GM18517 (cell line): ENCODE data around the gene GNA12.

Source experiments
- ATAC-seq: cut with Tn5 transposase; IDR thresholded peaks from one replicate; pipeline ENCODE4 v1.9.1; 2021; ENCODE audit warnings: mild to moderate bottlenecking, moderate library complexity; ENCODE audit not compliant: unreplicated experiment

Gene GNA12, protein sequence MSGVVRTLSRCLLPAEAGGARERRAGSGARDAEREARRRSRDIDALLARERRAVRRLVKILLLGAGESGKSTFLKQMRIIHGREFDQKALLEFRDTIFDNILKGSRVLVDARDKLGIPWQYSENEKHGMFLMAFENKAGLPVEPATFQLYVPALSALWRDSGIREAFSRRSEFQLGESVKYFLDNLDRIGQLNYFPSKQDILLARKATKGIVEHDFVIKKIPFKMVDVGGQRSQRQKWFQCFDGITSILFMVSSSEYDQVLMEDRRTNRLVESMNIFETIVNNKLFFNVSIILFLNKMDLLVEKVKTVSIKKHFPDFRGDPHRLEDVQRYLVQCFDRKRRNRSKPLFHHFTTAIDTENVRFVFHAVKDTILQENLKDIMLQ

GRCh38 chr7:2844153-2845033, at the start of gene GNA12:
TSS of gene GNA12 (minus strand) at chr7:2844308. CDS start at chr7:2844161, 147 bp downstream.
- peak; percentile 97 for ATAC-seq

GRCh38 chr7:2893411-2893861, 49.3 kb upstream of the GNA12 start:
- ATAC-seq = no peak

DNA sequence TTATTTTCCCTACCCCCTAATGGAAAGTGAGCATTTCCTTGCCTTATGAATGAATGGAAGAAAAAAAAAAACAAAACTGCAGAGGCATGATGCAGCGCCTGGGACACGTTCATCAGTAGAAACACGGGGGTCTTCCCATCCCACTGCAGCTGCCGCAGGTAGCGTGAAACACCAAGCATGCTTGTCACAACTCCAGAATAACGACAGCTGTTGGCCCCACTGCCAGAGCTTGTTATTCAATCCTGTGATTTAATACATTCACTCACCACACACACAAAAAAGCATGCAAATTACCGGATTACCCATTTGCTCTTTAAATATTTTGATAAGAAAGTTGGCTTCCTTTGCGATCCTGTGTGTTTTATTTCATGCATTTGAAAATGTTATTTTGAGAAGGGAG, 48.4 kb upstream of the GNA12 start:
- ATAC-seq = no peak

DNA sequence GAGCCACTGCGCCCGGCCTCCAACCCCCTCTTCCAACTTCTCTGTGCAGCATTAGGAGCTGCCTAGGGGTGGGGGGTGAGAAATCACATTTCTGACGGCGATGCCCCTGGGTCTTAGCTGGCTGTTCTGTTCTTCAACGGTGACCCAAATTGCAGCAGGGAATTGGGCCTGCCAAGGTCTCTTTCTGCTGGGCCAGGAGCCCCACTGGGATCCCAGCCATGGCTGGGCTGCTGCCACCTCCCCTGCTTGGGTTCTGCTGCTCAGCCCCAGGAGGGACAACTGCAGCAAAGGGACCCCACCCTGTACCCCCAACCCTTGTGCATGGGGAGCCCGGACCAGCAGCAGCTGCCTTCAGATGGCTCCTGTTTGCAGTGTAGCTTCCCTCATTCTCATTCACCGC, 43.7 kb upstream of the GNA12 start:
- no peak for ATAC-seq

DNA sequence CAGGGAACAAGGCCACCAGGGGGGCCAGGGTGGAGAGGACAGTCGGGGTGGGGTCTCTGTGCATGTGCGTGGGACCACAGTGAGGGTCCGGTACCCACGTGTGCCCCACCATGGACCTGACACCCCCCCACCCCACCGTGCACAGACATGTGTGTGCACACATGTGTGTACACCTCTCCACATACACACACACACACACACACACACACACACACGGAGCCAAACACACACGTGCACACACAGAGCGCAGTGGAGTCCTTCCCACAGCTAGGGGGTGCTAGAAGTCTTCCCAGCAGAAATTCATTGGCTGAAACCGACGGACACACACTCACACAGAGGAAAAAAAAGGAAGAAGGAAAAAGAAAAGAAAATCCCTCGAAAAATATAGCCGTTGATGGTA, 42.8 kb upstream of the GNA12 start:
- no peak for ATAC-seq

- no peak for ATAC-seq
These were observed 42.3 kb upstream of the GNA12 start for GRCh38 chr7:2886391-2886790.

DNA sequence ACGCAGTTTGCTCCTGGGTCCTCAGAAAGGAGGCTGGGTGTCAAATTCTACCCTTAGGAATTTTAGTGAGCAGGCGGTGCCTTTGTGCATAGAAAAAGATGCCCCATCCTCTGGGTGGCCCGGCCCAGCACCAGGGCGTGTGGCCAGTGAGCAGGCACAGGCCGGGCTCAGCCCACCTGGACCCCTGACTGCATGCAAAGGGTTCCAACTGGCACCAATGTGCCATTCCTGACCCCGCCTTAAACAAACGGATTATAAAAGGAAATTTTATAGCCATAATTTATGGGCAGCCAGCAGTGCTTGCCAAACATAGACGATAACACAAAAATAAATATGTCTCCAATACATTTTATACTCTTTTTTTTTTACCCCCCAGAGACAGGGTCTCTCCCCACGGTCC, 40.1 kb upstream of the GNA12 start:
- no peak for ATAC-seq

- no peak for ATAC-seq
These were observed 39.0 kb upstream of the GNA12 start for GRCh38 chr7:2883101-2883500.

DNA sequence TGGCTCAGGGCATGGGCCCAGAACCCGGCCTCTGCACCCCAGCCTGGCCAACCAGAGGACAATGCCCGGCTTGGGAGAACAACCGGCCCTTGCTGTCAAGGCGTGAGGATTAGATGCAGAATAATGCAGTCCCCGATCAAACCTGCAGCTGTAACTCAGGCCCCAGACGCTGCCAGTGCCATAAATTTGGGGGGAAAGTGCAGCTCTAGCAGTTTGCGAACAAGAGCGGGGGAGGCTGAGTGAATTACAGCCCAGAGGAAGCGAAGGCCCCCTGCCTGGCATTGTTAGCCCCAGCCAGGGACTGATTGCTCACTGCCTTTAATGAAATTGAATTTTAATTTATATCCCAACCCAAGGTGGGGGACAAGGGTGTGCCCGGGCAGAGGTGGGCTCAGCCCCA, 38.0 kb upstream of the GNA12 start:
- no peak for ATAC-seq

DNA sequence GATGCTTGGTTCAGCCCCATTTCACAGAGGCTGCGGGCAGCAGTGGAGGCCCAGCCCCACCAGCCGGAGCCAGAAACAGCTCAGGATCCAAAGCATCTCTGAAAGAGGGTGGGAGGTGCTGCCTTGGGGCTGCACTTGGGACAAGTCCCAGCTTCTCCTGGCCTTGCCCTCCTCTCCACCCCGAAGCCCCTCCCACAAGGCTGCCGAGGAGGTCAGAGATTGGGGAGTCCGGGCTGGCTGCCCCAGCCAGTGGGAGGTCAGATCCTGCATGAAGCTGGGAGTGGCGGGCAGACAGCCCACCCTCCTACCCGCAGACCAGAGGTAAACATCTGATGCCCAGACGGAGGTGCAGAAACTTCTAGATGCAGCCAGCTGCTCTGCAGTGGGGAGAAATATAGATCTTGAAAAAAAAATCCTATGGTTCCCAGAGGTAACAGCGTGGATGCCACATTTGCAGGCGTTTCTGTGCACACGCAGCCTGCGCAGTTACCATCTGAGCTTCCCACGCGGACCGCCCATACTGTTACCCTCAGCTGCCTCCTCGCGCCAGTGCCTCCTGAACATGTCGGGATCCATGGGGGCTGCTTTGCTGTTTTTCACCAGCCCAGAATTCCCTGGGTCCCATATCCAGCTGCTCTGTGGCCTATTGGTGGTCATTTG, 36.9 kb upstream of the GNA12 start:
- no peak for ATAC-seq

DNA sequence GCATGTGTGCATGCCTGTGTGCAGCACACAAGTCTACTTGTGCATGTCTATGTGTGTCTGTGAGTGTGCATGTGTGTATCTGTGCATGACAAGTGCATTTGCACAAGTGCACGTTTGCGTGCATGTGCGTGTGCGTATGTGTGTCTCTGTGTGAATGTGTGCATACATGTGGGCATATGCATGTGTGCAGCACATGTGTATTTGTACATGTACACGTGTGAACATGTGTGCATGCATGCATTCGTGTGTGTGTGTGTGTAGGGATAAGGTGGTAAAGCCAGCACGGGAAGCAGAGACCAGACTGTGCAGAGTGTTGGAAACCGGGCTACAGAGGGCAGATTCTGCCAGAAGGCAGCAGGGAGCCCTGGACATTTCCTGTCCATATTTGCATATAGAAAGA, 35.9 kb upstream of the GNA12 start:
- no peak for ATAC-seq

DNA sequence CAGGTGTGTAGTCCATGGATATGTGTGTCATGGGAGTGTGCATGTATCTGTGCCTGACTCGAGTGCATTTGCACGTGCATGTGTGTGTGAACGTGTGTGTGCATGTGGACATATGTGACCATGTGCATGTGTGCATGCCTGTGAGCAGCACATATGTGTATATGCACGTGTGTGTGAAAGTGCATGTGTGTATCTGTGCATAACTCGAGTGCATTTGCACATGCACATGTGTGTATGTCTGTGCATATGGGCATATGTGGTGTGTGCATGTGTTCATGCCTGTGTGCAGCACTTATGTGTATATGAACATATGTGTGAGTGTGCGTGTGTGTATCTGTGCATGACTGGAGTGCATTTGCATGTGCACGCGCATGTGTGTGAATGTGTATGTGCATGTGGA, 35.2 kb upstream of the GNA12 start:
- no peak for ATAC-seq

GRCh38 chr7:2878306-2878705, 34.2 kb upstream of the GNA12 start:
- no peak for ATAC-seq

GRCh38 chr7:2876031-2876731, 32.1 kb upstream of the GNA12 start:
- ATAC-seq = no peak

DNA sequence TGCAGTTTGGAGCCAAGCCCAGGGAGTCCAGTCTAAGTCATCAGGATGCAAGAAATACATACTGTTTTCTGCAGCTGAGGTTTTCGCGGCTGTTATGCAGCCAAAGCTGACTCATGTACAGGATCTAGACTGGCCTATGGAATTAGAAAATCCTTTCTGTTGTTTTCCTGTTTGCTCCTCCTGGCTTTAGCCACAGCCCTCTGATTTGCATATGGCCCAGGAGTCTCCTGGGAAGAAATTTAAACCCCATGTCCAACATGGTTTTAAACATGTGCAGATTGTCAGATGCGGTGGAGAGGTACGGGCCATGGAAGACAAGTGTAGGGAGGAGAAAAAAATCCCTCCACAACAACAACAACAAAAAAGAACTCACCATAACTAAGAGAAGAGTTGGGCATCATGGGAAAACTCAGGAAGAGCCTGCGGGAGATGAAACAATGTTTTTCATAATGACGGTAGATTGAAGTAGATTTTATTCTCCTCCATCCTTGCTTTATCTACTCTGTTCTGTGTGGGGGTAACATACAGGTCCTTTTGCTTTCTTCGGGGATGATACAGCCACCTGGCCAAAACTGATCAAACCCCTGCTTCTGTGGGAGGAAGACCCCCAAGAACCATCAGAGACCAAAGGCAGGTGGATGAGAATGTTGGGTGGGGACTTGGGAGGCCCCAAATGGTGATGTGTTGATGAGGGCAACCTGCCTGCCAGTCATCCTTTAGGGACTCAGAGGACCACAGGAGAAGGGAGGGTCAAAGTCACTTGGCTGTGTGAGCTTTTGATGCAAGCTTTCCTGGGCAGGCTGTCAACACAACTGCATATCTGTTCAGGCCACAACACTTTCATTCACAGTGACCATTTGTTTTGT, 29.8 kb upstream of the GNA12 start:
- no peak for ATAC-seq

DNA sequence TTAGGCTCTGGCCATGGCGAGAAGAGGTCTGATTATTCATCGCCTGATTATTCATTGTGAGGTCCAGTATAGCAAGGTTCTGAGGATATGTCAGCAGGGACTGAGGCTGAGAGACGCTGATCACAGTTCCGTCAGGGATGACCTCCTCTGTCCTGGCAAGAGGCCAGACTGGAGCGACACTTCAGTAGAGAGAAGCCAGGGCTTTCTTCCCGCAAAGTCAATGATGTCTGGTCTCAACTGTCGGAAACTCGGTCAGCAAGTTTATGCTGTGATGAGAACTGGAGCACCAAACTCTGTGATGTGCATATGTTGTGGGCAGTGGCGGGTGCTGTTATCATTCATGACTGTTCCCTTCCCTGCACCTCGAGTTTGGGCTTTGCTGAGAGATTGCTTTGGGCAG, 29.0 kb upstream of the GNA12 start:
- ATAC-seq = no peak

DNA sequence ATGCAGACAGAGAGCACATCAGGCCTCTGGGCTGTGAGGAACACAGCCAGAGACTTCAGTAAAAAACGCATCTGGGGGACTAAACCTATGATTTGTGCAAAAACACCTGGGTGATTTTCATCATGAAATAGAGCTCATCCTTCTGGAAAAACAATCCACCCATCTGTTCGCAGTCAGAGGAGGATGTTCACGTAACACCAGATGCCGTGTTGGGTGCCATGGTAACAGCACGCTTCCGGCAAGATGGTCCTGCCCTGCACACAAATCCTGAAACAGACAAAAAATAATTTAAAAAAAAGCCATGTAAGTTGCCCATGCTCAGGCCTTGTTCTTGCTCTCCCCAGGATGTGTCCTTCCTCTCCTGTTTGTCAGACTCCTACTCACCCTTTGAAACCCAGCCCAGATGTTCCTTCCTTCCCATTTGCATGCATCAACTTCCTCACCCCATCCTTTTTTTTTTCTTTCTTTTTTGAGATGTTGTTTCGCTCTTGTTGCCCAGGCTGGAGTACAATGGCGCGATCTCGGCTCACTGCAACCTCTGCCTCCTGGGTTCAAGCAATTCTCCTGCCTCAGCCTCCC, 28.3 kb upstream of the GNA12 start:
- no peak for ATAC-seq

- ATAC-seq = no peak
These were observed 26.4 kb upstream of the GNA12 start for GRCh38 chr7:2870471-2870931.

DNA sequence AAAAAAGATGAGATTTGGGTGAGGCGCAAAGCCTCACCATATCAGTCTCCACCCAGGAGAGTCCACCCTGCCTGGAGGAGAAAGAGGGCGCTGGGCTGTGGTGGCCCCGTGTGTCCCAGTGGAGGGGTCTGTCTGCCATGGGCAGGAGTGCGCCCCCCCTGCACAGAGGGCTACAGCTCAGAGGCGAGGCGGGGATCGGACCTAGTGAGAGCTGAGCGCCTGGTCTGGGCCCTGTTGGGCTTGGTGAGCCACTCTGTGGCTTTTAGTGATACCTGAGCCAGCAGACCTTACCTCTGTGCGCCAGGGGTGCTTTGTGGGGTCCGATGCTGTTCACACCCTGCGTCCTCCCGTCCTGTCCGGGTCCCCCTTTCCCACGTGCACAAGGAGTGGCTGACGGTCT, 25.9 kb upstream of the GNA12 start:
- ATAC-seq = no peak

DNA sequence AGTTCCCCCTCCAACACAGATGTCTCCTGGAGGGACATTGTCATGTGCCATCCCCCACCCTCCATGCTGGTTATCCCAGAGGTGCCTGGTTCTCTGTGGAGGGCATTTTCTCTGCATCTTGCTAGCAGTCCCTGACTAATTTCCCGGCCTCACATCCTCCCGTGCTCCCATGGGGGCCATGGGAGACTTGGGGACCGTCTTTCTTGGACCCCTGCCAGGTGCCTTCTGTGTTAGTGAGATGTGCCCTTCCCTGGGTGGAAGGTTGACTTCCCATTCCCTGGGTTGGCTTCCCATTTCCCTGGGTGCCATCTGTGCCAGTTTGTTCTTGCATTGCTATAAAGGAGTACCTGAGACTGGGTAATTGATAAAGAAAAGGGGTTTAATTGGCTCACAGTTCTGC, 22.5 kb upstream of the GNA12 start:
- ATAC-seq = no peak
